DOHH2 (cell line): Measurements from ENCODE around the gene BDKRB2.

ENCODE experiments used
- H3F3A ChIP-seq: fragments of 200-600 bp; sonication (generic), shearing (Covaris generic); 2 replicates; pipeline ENCODE4 v1.6.0; 2016; ENCODE audit warnings: antibody characterized with exemption, mild to moderate bottlenecking; ENCODE audit not compliant: control insufficient read depth, insufficient read depth
- H3K27ac ChIP-seq: fragments of 200-600 bp; sonication (generic); 2 replicates; pipeline ENCODE4 v1.5.1; 2014; ENCODE audit warnings: low read depth, mild to moderate bottlenecking, low read length, moderate library complexity
- H3K27me3 ChIP-seq: fragments of 200-600 bp; sonication (generic); 2 replicates; pipeline ENCODE4 v1.6.1; 2014; ENCODE audit warnings: mild to moderate bottlenecking, low read length, mixed read lengths; ENCODE audit not compliant: control insufficient read depth
- H3K36me3 ChIP-seq: fragments of 200-600 bp; sonication (generic); 2 replicates; pipeline ENCODE4 v1.6.1; 2014; ENCODE audit warnings: mild to moderate bottlenecking, low read length, moderate library complexity, mixed read lengths; ENCODE audit not compliant: control insufficient read depth
- H3K4me1 ChIP-seq: fragments of 200-600 bp; sonication (generic); 2 replicates; pipeline ENCODE4 v1.6.1; 2014; ENCODE audit warnings: mild to moderate bottlenecking, low read length, mixed read lengths; ENCODE audit not compliant: control insufficient read depth
- H3K4me2 ChIP-seq: fragments of 200-600 bp; sonication (generic); 2 replicates; pipeline ENCODE4 v1.6.0; 2014; ENCODE audit warnings: mild to moderate bottlenecking, low read length, moderate library complexity
- H3K4me3 ChIP-seq: fragments of 200-600 bp; sonication (generic); 2 replicates; pipeline ENCODE4 v1.5.1; 2014; ENCODE audit warnings: mild to moderate bottlenecking, low read length, mixed read lengths
- H3K79me2 ChIP-seq: fragments of 200-600 bp; sonication (generic); 2 replicates; pipeline ENCODE4 v1.6.1; 2014; ENCODE audit warnings: mild to moderate bottlenecking, low read length, mixed read lengths; ENCODE audit not compliant: control insufficient read depth
- H3K9me2 ChIP-seq: fragments of 200-600 bp; sonication (generic); replicated peaks from 2 replicates; pipeline ENCODE4 v1.6.1; 2014; ENCODE audit warnings: mild to moderate bottlenecking, low read length, mixed read lengths; ENCODE audit not compliant: control insufficient read depth
- H3K9me3 ChIP-seq: fragments of 200-600 bp; sonication (generic); 2 replicates; pipeline ENCODE4 v1.6.1; 2014; ENCODE audit warnings: antibody characterized with exemption, low read length, mixed read lengths; ENCODE audit not compliant: control insufficient read depth, insufficient read depth
- H4K20me1 ChIP-seq: fragments of 200-600 bp; sonication (generic); 2 replicates; pipeline ENCODE4 v1.6.0; 2014; ENCODE audit warnings: low read depth, mild to moderate bottlenecking, antibody characterized with exemption, low read length, moderate library complexity; ENCODE audit not compliant: control insufficient read depth, insufficient read depth
- CTCF ChIP-seq: fragments of 200-600 bp; sonication (generic); IDR thresholded peaks from one replicate; pipeline ENCODE4 v1.5.1; 2014; ENCODE audit warnings: antibody characterized with exemption, mild to moderate bottlenecking, low read depth, low read length; ENCODE audit not compliant: poor library complexity, severe bottlenecking
- EZH2phosphoT487 ChIP-seq: fragments of 200-600 bp; sonication (generic); IDR thresholded peaks from 2 replicates; pipeline ENCODE4 v1.6.1; 2017; ENCODE audit warnings: borderline replicate concordance, mild to moderate bottlenecking, antibody characterized with exemption, low read length, moderate library complexity, mixed read lengths

Gene BDKRB2

GRCh38 chr14:96274122-96274521 is 69.5 kb downstream of the BDKRB2 start:
- no peaks in the 10 kb centered on the region for H3K36me3 ChIP-seq
- no peaks in the 10 kb centered on the region for H3K79me2 ChIP-seq
- H3K4me1 ChIP-seq, result no peaks in the 10 kb centered on the region
- H3K9me3 ChIP-seq, result no peaks in the 10 kb centered on the region
- no peak overlapping the region for H3K27ac ChIP-seq
- H3K4me3 ChIP-seq, result no peak overlapping the region
- no peaks in the 10 kb centered on the region for H3K9me2 ChIP-seq
- peaks cover 5% of the 10 kb centered on the region; the same call in 1 of the 2 replicates for H3K27me3 ChIP-seq
- TF ChIP-seq EZH2phosphoT487 (no peak), CTCF (no peak)
- no peak overlapping the region for H3K4me2 ChIP-seq
- no peaks in the 10 kb centered on the region for H4K20me1 ChIP-seq
- H3F3A ChIP-seq, result no peaks in the 10 kb centered on the region

- no peaks in the 10 kb centered on the region for H3K4me1 ChIP-seq
- no peak for TF ChIP-seq EZH2phosphoT487
- TF ChIP-seq CTCF, result no peak
- no peaks in the 10 kb centered on the region for H3F3A ChIP-seq
- no peaks in the 10 kb centered on the region for H3K9me3 ChIP-seq
- no peak overlapping the region for H3K27ac ChIP-seq
- H3K79me2 ChIP-seq, result no peaks in the 10 kb centered on the region
- peaks cover 5% of the 10 kb centered on the region; the same call in 1 of the 2 replicates for H3K27me3 ChIP-seq
- no peak overlapping the region for H3K4me3 ChIP-seq
- H3K9me2 ChIP-seq, result no peaks in the 10 kb centered on the region
- no peaks in the 10 kb centered on the region for H4K20me1 ChIP-seq
- H3K4me2 ChIP-seq, result no peak overlapping the region
- no peaks in the 10 kb centered on the region for H3K36me3 ChIP-seq
Observed at GRCh38 chr14:96274543-96274942, 69.9 kb downstream of the BDKRB2 start.

GRCh38 chr14:96275177-96276112 is 70.8 kb downstream of the BDKRB2 start:
- H4K20me1 ChIP-seq, result no peaks in the 10 kb centered on the region
- no peaks in the 10 kb centered on the region for H3K79me2 ChIP-seq
- H3K27me3 ChIP-seq, result peaks cover 5% of the 10 kb centered on the region; the same call in 1 of the 2 replicates
- H3K27ac ChIP-seq, result no peak overlapping the region
- no peaks in the 10 kb centered on the region for H3K9me3 ChIP-seq
- TF ChIP-seq CTCF (peak; percentile 92), EZH2phosphoT487 (no peak)
- H3K4me2 ChIP-seq, result no peak overlapping the region
- H3K9me2 ChIP-seq, result no peaks in the 10 kb centered on the region
- no peak overlapping the region for H3K4me3 ChIP-seq
- H3K4me1 ChIP-seq, result no peaks in the 10 kb centered on the region
- no peaks in the 10 kb centered on the region for H3K36me3 ChIP-seq
- H3F3A ChIP-seq, result no peaks in the 10 kb centered on the region
